Measurements from ENCODE around the gene PTPRC. TPM values are rescaled to one million over a fixed set of nuclear protein-coding genes. Genes with fewer than 3 reads are reported as not detected.

The PTPRC gene
- total RNA-seq, 1 donor from 2014 or later, result not detected

DNA sequence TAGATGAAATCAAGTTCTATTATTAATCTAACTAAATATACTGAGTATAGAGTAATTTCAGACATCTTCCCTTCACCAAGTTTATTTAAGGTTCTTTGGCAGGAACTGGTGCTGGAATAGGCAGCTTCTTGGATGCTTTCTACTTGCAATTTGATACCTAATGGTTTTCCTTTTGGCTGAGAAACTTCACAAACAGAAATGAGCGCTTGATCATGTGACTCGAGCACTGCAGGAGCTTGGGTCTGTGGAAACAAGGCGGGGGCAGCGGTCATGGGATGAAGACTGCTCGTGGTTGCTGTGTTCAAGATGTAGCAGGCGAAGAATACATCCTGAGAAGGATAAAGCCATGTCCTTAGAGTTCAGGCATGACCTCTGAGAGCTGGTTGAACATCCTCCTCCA is 136.8 kb downstream of the PTPRC start:
- TF ChIP-seq, protein P1, sequence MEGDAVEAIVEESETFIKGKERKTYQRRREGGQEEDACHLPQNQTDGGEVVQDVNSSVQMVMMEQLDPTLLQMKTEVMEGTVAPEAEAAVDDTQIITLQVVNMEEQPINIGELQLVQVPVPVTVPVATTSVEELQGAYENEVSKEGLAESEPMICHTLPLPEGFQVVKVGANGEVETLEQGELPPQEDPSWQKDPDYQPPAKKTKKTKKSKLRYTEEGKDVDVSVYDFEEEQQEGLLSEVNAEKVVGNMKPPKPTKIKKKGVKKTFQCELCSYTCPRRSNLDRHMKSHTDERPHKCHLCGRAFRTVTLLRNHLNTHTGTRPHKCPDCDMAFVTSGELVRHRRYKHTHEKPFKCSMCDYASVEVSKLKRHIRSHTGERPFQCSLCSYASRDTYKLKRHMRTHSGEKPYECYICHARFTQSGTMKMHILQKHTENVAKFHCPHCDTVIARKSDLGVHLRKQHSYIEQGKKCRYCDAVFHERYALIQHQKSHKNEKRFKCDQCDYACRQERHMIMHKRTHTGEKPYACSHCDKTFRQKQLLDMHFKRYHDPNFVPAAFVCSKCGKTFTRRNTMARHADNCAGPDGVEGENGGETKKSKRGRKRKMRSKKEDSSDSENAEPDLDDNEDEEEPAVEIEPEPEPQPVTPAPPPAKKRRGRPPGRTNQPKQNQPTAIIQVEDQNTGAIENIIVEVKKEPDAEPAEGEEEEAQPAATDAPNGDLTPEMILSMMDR (IDR thresholded peaks at IDR 0.05; ENCODE audit: unreplicated experiment), result no peak
- Mint-ChIP-seq H3K27ac (ENCODE audit: unreplicated experiment) (no peak overlapping the region), H3K4me3 (ENCODE audit: unreplicated experiment) (no peak overlapping the region), H3K4me1 (ENCODE audit: unreplicated experiment) (peaks cover 16% of the 10 kb centered on the region), H3K27me3 (ENCODE audit: unreplicated experiment) (no peaks in the 10 kb centered on the region), H3K9me3 (ENCODE audit: unreplicated experiment) (no peaks in the 10 kb centered on the region), H3K36me3 (ENCODE audit: low read depth, unreplicated experiment) (no peaks in the 10 kb centered on the region)
- DNase-seq (ENCODE audit: low spot score), result no peak

DNA sequence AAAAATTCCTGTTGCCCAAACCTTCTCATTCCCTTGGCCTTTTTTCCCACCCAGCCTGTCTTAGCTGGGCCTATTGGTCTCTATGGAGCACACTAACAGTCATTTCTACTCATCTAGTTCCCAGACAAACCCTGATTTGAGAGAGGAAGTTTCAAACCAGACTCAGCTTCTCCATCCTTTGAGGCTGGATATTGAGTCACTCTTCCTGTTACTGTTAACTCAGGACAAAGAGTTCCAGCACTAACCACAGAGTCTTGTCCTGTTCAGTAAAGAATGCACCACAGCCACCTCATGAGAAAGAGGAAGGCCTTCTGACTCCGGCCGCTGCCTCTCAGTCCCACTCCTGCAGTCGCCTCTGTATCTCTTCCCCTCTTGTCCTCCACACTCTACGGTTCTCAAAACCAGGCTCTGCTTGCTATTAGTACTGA is 137.8 kb downstream of the PTPRC start:
- no peak overlapping the region for H3K4me3 Mint-ChIP-seq (ENCODE audit: unreplicated experiment)
- peak overlapping the region; percentile 90 for H3K27ac Mint-ChIP-seq (ENCODE audit: unreplicated experiment)
- H3K36me3 Mint-ChIP-seq (ENCODE audit: low read depth, unreplicated experiment), result no peaks in the 10 kb centered on the region
- no peaks in the 10 kb centered on the region for H3K27me3 Mint-ChIP-seq (ENCODE audit: unreplicated experiment)
- H3K4me1 Mint-ChIP-seq (ENCODE audit: unreplicated experiment), result peaks cover 16% of the 10 kb centered on the region
- TF ChIP-seq, protein P1 (IDR thresholded peaks at IDR 0.05; ENCODE audit: unreplicated experiment), result no peak
- no peaks in the 10 kb centered on the region for H3K9me3 Mint-ChIP-seq (ENCODE audit: unreplicated experiment)
- peak; percentile 8 for DNase-seq (ENCODE audit: low spot score)

DNA sequence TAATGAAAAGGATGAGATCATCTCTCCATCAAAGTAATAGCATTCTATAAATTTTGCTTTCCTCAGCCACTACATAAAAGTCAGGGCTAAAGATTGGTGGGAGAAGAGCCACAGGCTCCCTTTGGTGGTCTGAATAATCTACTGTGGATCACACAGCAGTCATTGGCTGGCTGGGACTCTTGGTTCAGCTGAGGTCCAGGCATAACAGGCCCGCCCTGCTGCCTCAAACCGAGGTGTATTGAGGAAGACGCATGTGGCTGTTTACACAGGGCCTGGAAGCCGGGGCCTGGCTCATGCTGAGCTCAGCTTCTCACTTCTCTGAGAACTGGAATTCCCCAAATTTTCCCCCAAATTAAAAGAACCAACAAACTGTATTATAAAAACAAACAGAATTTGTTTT is 139.2 kb downstream of the PTPRC start:
- H3K9me3 Mint-ChIP-seq (ENCODE audit: unreplicated experiment), result no peaks in the 10 kb centered on the region
- DNase-seq (ENCODE audit: low spot score), result no peak
- TF ChIP-seq, protein P1 (IDR thresholded peaks at IDR 0.05; ENCODE audit: unreplicated experiment), result no peak
- no peaks in the 10 kb centered on the region for H3K27me3 Mint-ChIP-seq (ENCODE audit: unreplicated experiment)
- peaks cover 10% of the 10 kb centered on the region for H3K4me1 Mint-ChIP-seq (ENCODE audit: unreplicated experiment)
- H3K27ac Mint-ChIP-seq (ENCODE audit: unreplicated experiment), result peak overlapping the region; percentile 22
- H3K36me3 Mint-ChIP-seq (ENCODE audit: low read depth, unreplicated experiment), result no peaks in the 10 kb centered on the region
- H3K4me3 Mint-ChIP-seq (ENCODE audit: unreplicated experiment), result no peak overlapping the region

DNA sequence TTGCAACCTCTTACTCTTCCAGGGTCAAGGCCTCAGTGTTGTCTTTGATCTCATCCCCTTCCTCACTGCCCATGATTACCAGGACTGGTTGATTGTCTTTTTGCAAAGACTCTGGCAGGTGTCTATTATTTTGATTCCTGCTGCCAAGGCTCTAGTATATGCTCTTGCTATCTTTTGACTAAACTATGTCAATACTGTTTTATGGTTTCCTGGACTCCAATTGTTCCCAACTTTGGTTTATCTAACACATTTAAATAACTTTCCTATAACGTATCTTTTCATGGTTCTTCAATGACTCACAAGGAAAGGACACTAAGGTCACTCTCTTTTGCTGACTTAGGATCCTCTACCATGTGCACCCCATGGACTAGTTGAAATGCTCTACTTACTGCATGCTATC is 141.5 kb downstream of the PTPRC start:
- TF ChIP-seq, protein P1 (IDR thresholded peaks at IDR 0.05; ENCODE audit: unreplicated experiment), result no peak
- H3K4me1 Mint-ChIP-seq (ENCODE audit: unreplicated experiment), result peaks cover 8% of the 10 kb centered on the region
- DNase-seq (ENCODE audit: low spot score), result no peak
- no peaks in the 10 kb centered on the region for H3K9me3 Mint-ChIP-seq (ENCODE audit: unreplicated experiment)
- H3K4me3 Mint-ChIP-seq (ENCODE audit: unreplicated experiment), result no peak overlapping the region
- H3K27me3 Mint-ChIP-seq (ENCODE audit: unreplicated experiment), result no peaks in the 10 kb centered on the region
- no peaks in the 10 kb centered on the region for H3K36me3 Mint-ChIP-seq (ENCODE audit: low read depth, unreplicated experiment)
- no peak overlapping the region for H3K27ac Mint-ChIP-seq (ENCODE audit: unreplicated experiment)

DNA sequence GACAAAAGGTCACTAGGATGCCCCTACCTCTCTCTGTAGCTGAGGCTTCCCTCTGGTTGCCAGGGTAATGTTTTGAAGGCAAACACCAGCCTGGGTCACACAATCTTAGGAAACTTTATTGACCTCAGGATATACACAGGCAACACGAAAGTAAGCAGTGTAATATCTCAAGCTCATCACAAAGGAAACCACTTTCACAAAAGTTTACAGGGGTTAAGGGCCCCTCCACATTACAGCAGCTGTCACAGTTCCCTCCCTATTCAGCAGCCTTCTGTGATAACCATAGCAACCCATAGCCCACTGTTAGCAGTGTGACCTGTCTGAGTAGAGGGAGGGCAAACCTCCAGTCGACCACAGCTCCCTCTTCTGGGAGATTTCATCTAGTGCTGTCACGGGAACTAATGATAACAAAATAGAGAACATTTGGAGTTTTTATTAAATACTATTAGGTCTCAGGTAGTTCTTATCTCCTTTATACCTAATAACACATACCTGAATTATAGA is 149.8 kb downstream of the PTPRC start:
- H3K27ac Mint-ChIP-seq (ENCODE audit: unreplicated experiment), result peak overlapping the region; percentile 92
- H3K9me3 Mint-ChIP-seq (ENCODE audit: unreplicated experiment), result no peaks in the 10 kb centered on the region
- no peaks in the 10 kb centered on the region for H3K36me3 Mint-ChIP-seq (ENCODE audit: low read depth, unreplicated experiment)
- H3K4me3 Mint-ChIP-seq (ENCODE audit: unreplicated experiment), result no peak overlapping the region
- peak; percentile 57 for DNase-seq (ENCODE audit: low spot score)
- H3K4me1 Mint-ChIP-seq (ENCODE audit: unreplicated experiment), result peaks cover 5% of the 10 kb centered on the region
- no peaks in the 10 kb centered on the region for H3K27me3 Mint-ChIP-seq (ENCODE audit: unreplicated experiment)
- TF ChIP-seq, protein P1 (IDR thresholded peaks at IDR 0.05; ENCODE audit: unreplicated experiment), result no peak
